GM18517 (cell line): ENCODE data around the gene TCN2.
A peak's percentile ranks its signal among the peaks of the same experiment; 100 is the strongest.
"Not testable (repeated sequence)": the region's sequence is repeated elsewhere in the genome, so short reads cannot be mapped to it uniquely, and the experiment has no call there.

Source experiments
- ATAC-seq: cut with Tn5 transposase; IDR thresholded peaks from one replicate; pipeline ENCODE4 v1.9.1; 2021; ENCODE audit warnings: mild to moderate bottlenecking, moderate library complexity; ENCODE audit not compliant: unreplicated experiment

The TCN2 gene

GRCh38 chr22:30609260-30610185, 2.5 kb downstream of the TCN2 start:
- ATAC-seq = no peak

- no peak for ATAC-seq
Measured at GRCh38 chr22:30610299-30610698, 3.3 kb downstream of the TCN2 start.

GRCh38 chr22:30611197-30611596, 4.2 kb downstream of the TCN2 start:
- ATAC-seq = no peak

- no peak for ATAC-seq
Measured at GRCh38 chr22:30612789-30613188, 5.8 kb downstream of the TCN2 start.

GRCh38 chr22:30614268-30614667, 7.3 kb downstream of the TCN2 start:
- ATAC-seq = no peak

- ATAC-seq = no peak
Measured at GRCh38 chr22:30614879-30615278, 7.9 kb downstream of the TCN2 start.

GRCh38 chr22:30615543-30615954, 8.6 kb downstream of the TCN2 start:
- no peak for ATAC-seq

- no peak for ATAC-seq
Measured at GRCh38 chr22:30617819-30618218, 10.8 kb downstream of the TCN2 start.

GRCh38 chr22:30619909-30620308, 12.9 kb downstream of the TCN2 start:
- not testable (repeated sequence) for ATAC-seq

GRCh38 chr22:30626413-30626812, 19.4 kb downstream of the TCN2 start:
- ATAC-seq = no peak

- ATAC-seq = no peak
Measured at GRCh38 chr22:30627471-30627870, 20.5 kb downstream of the TCN2 start.

GRCh38 chr22:30628491-30628890, 21.5 kb downstream of the TCN2 start:
- no peak for ATAC-seq

GRCh38 chr22:30631469-30631868, 24.5 kb downstream of the TCN2 start:
- not testable (repeated sequence) for ATAC-seq

- peak; percentile 68 for ATAC-seq
Measured at GRCh38 chr22:30634471-30635233, 27.7 kb downstream of the TCN2 start.

GRCh38 chr22:30635273-30636225, 28.6 kb downstream of the TCN2 start, which contains the start of gene SLC35E4:
Gene SLC35E4 (plus strand): TSS chr22:30635781. CDS start chr22:30636451, 670 bp downstream.
- ATAC-seq = peak; percentile 32

- ATAC-seq = no peak
Measured at GRCh38 chr22:30636226-30637077, 29.5 kb downstream of the TCN2 start.

- no peak for ATAC-seq
Measured at GRCh38 chr22:30637701-30638114, 30.7 kb downstream of the TCN2 start.

GRCh38 chr22:30640361-30640760, 33.4 kb downstream of the TCN2 start:
- ATAC-seq = no peak

- no peak for ATAC-seq
Measured at GRCh38 chr22:30640839-30641430, 34.0 kb downstream of the TCN2 start.
